K562 (cell line): Measurements from ENCODE around the gene STX12. TPM values are rescaled to one million over a fixed set of nuclear protein-coding genes. Genes with fewer than 3 reads are reported as not detected.

ENCODE experiments used
- ATAC-seq: fragments of 200-7000 bp; cut with Tn5 transposase; 3 replicates; pipeline ENCODE4 v1.9.1; 2020; ENCODE audit warnings: moderate library complexity
- BruUV-seq: library from RNA; stranded (reverse); fragments of 400-500 nt; replicated peaks from 2 replicates; lab custom pipeline; 2021; lab: Mats Ljungman, UMichigan
- CTCF ChIA-PET: fragments of 300-600 bp; formaldehyde crosslinking; extraction: SDS; loops from one replicate; lab custom pipeline; 2021; ENCODE audit warnings: low intra/inter-chr PET ratio; lab: Yijun Ruan, JAX
- POLR2A ChIA-PET: fragments of 300-600, 350-650 bp; sonication (Branson Sonifier 250); formaldehyde crosslinking; extraction: SDS; loops from one replicate; lab custom pipeline; 2021; ENCODE audit warnings: antibody characterized with exemption, inconsistent platforms; lab: Yijun Ruan, JAX
- DNase-seq, 4 experiments: peaks; one replicate each; pipeline versions ENCODE4 v3.0.0 to v3.0.0-alpha.2; 2011 to 2018; ENCODE audit warnings: low spot score in 3 of 4, mixed read lengths in 3 of 4; ENCODE audit errors: extremely low read depth in 1 of 4
- FAIRE-seq: peaks from 2 replicates; lab custom pipeline; 2011; peaks lifted over from hg19 to GRCh38; lab: Jason Lieb, UNC
- H2AFZ ChIP-seq: 2 replicates; pipeline ENCODE4 v1.6.0; 2011; ENCODE audit warnings: low read depth, low read length, control low read depth, inconsistent platforms
- H3K27ac ChIP-seq: fragments of 200-600 bp; 3 replicates; pipeline ENCODE4 v1.8.0; 2011; ENCODE audit warnings: low read depth, mild to moderate bottlenecking, control low read depth, inconsistent platforms, low read length, moderate library complexity, mixed read lengths; ENCODE audit errors: extremely low read depth
- H3K27me3 ChIP-seq, 2 experiments: fragments of 300-600 bp in 1 of 2; 2 replicates in 1 of 2; 3 replicates in 1 of 2; pipeline versions ENCODE4 v1.6.0 to v1.8.0; 2011; ENCODE audit warnings: inconsistent platforms in 2 of 2, low read length in 2 of 2, mild to moderate bottlenecking in 1 of 2, mixed read lengths in 1 of 2, moderate library complexity in 1 of 2; ENCODE audit not compliant: control insufficient read depth in 2 of 2, insufficient read depth in 2 of 2
- H3K36me3 ChIP-seq: fragments of 300-600 bp; 3 replicates; pipeline ENCODE4 v1.8.0; 2011; ENCODE audit warnings: mild to moderate bottlenecking, low read length, inconsistent platforms; ENCODE audit not compliant: control insufficient read depth, insufficient read depth
- H3K4me1 ChIP-seq, 2 experiments: fragments of 200-600 bp in 1 of 2; replicated peaks in 1 of 2; 2 replicates in 1 of 2; 3 replicates in 1 of 2; pipeline versions ENCODE4 v1.5.1 to v1.8.0; 2011; ENCODE audit warnings: inconsistent platforms in 2 of 2, low read length in 2 of 2, mild to moderate bottlenecking in 1 of 2, mixed read lengths in 1 of 2, moderate library complexity in 1 of 2; ENCODE audit not compliant: control insufficient read depth in 2 of 2, insufficient read depth in 2 of 2
- H3K4me2 ChIP-seq: 2 replicates; pipeline ENCODE4 v1.6.1; 2011; ENCODE audit warnings: low read length, control low read depth, inconsistent platforms, mixed read lengths; ENCODE audit not compliant: insufficient read depth
- H3K4me3 ChIP-seq: fragments of 200-600 bp; sonication (generic), shearing (Covaris generic); 2 replicates; pipeline ENCODE4 v1.5.1; 2016; ENCODE audit warnings: control low read depth, inconsistent platforms
- H3K79me2 ChIP-seq: fragments of 200-600 bp; 3 replicates; pipeline ENCODE4 v1.8.0; 2011; ENCODE audit warnings: low read length, inconsistent platforms; ENCODE audit not compliant: control insufficient read depth, insufficient read depth
- H3K9ac ChIP-seq, 2 experiments: 2 replicates each; pipeline versions ENCODE4 v1.6.0 to v1.6.1; 2011; ENCODE audit warnings: low read depth in 2 of 2, low read length in 2 of 2, control low read depth in 1 of 2, inconsistent platforms in 1 of 2, mild to moderate bottlenecking in 1 of 2, mixed read lengths in 1 of 2; ENCODE audit not compliant: insufficient read depth in 1 of 2
- H3K9me1 ChIP-seq: one replicate; pipeline ENCODE4 v1.6.0; 2011; ENCODE audit warnings: inconsistent platforms, mild to moderate bottlenecking, low read length, moderate library complexity; ENCODE audit not compliant: control insufficient read depth, insufficient read depth
- H3K9me3 ChIP-seq: replicated peaks from 2 replicates; pipeline ENCODE4 v1.5.1; 2011; ENCODE audit warnings: low read depth, low read length, inconsistent platforms; ENCODE audit not compliant: control insufficient read depth, insufficient read depth
- H4K20me1 ChIP-seq: replicated peaks from 2 replicates; pipeline ENCODE4 v1.6.1; 2011; ENCODE audit warnings: low read length, inconsistent platforms, mixed read lengths; ENCODE audit not compliant: control insufficient read depth, insufficient read depth
- ARID4B ChIP-seq: sonication (generic); formaldehyde crosslinking; IDR thresholded peaks from 2 replicates; pipeline ENCODE4 v1.8.0; 2022; ENCODE audit warnings: mild to moderate bottlenecking, missing genetic modification reagents
- ATF3 ChIP-seq, 2 experiments: fragments of 450-650 bp in 1 of 2; sonication (generic) in 1 of 2; formaldehyde crosslinking in 1 of 2; IDR thresholded peaks in 1 of 2; conservative IDR thresholded peaks in 1 of 2; 2 replicates each; pipeline versions ENCODE4 v1.6.1 to v1.8.1; 2016 to 2023; ENCODE audit warnings: mild to moderate bottlenecking in 2 of 2, moderate library complexity in 2 of 2, inconsistent platforms in 1 of 2, missing genetic modification reagents in 1 of 2
- EGR1 ChIP-seq: fragments of 450-650 bp; conservative IDR thresholded peaks from 2 replicates; pipeline ENCODE4 v1.6.1; 2017; ENCODE audit warnings: mild to moderate bottlenecking
- PBX2 ChIP-seq, 2 experiments: IDR thresholded peaks in 1 of 2; conservative IDR thresholded peaks in 1 of 2; 2 replicates each; pipeline ENCODE4 v1.6.1; 2016; ENCODE audit warnings: low read depth in 2 of 2, mild to moderate bottlenecking in 1 of 2, missing compliant biosample characterization in 1 of 2, missing genetic modification characterization in 1 of 2, moderate library complexity in 1 of 2
- ZC3H11A ChIP-seq: IDR thresholded peaks from 2 replicates; pipeline ENCODE4 v1.6.1; 2012; ENCODE audit warnings: low read depth, low read length, improper control_type of control experiment
- ZKSCAN8 ChIP-seq: fragments of 200-800 bp; sonication (Bioruptor generic); IDR thresholded peaks from 2 replicates; pipeline ENCODE4 v1.6.1; 2016; ENCODE audit warnings: missing genetic modification characterization, missing compliant biosample characterization
- ZNF174 ChIP-seq: fragments of 250-450 bp; sonication (Bioruptor Pico); IDR thresholded peaks from 2 replicates; pipeline ENCODE4 v1.4.0; 2020; ENCODE audit warnings: mild to moderate bottlenecking
- WGBS: fragments of 100-300 bp; shearing (Covaris generic); methylation state at CpG from one replicate; pipeline ENCODE4 v1.1.6; 2016; ENCODE audit warnings: low coverage, mixed read lengths; ENCODE audit not compliant: insufficient coverage; ENCODE audit errors: missing lambda C conversion rate; 5-methylcytosine and 5-hydroxymethylcytosine counted together
- in situ Hi-C: fragments of 300-500 bp; cut with MboI; formaldehyde crosslinking; loops from 4 replicates; pipeline ENCODE4 v1.15.0; 2018; ENCODE audit warnings: inconsistent platforms, mixed read lengths
- intact Hi-C: fragments of 100-400 bp; cut with micrococcal nuclease; formaldehyde crosslinking; loops from 2 replicates; pipeline ENCODE4 v1.14.2; 2022
- polyA plus RNA-seq, 8 experiments: library from polyadenylated mRNA; depleted of rRNA in 4 of 8; stranded (reverse) in 5 of 8; unstranded in 3 of 8; fragments of >200 nt; fragmentation: Nextera tagmentation in 2 of 8; fragmentation: Illumina TruSeq in 1 of 8; extraction: Ambion mirVana in 2 of 8; extraction: Trizol in 1 of 8; gene quantifications; 2 replicates each; pipeline versions ENCODE4 v1.2.1 to v1.2.3, GENCODE V29; 2011 to 2014; ENCODE audit warnings: inconsistent platforms in 1 of 8, missing spikeins in 1 of 8
- total RNA-seq, 7 experiments: library from RNA; depleted of rRNA in 6 of 7; stranded (reverse); fragments of >200 nt in 6 of 7; fragmentation: Illumina TruSeq in 2 of 7; extraction: Trizol in 2 of 7; gene quantifications; 2 replicates each; pipeline versions ENCODE4 v1.2.1 to v1.2.3, GENCODE V29; 2011 to 2021; ENCODE audit warnings: low replicate concordance in 1 of 7

Gene STX12
- total and polyA plus RNA-seq, 9 of the 15 experiments (the other 6 are each of a cell fraction or from before 2014, with no cell fraction given), result 16.9 to 31.3 (median 25.7) TPM

GRCh38 chr1:27763358-27763757 lies 9.7 kb upstream of the STX12 start:
- no peaks in the 10 kb centered on the region for H3K79me2 ChIP-seq

More at GRCh38 chr1:27763358-27763757, 9.7 kb upstream of the STX12 start:
- H3K9me1 ChIP-seq, result no peaks in the 10 kb centered on the region
- FAIRE-seq, result peak; percentile 51
- no peak overlapping the region for H3K4me2 ChIP-seq
- intact Hi-C loops, result loop anchor here (5.0 kb wide), 1 partner anchor 214 kb away; no protein-coding TSS in a partner anchor
- no peak overlapping the region for H3K27ac ChIP-seq
- H3K9ac ChIP-seq, result no peak overlapping the region
- H3K4me3 ChIP-seq, result no peak overlapping the region
- WGBS, result 55% methylated on average over 4 of the region's 4 CpGs
- TF ChIP-seq ATF3 (IDR thresholded peaks at IDR 0.05) (no peak), ATF3 (CRISPR knock-in tag; conservative IDR thresholded peaks at IDR 0.05) (no peak), ZKSCAN8 (CRISPR knock-in tag) (no peak), ZNF174 (CRISPR knock-in tag) (no peak), PBX2 (CRISPR knock-in tag; IDR thresholded peaks at IDR 0.05; ENCODE audit: low read depth) (no peak), PBX2 (tag; conservative IDR thresholded peaks at IDR 0.05; ENCODE audit: low read depth) (no peak), ZC3H11A (no peak), ARID4B (CRISPR knock-in tag) (no peak), EGR1 (0 out of 2 replicates have a peak, but pooled peaks have one; percentile 25)
- TF ChIP-seq, all 486 proteins: peak for 1
- H2AFZ ChIP-seq, result no peak overlapping the region
- H3K4me1 ChIP-seq, result no peaks in the 10 kb centered on the region; a peak in 2 of 5 replicates
- H3K27me3 ChIP-seq, result no peaks in the 10 kb centered on the region
- no TSS peak for BruUV-seq
- ChIA-PET CTCF (no interaction called here), POLR2A (interaction anchor here (0.6 to 3.3 kb wide), 6 partner anchors 8 to 650 kb away, joined by 3 to 14 read pairs (median 4); partner anchors contain the start of genes FAM76A and STX12)
- in situ Hi-C loops, result no loop called here
- H3K36me3 ChIP-seq, result peaks cover 8% of the 10 kb centered on the region; the same call in 1 of the 3 replicates
- no peaks in the 10 kb centered on the region for H4K20me1 ChIP-seq
- DNase-seq (peak in 1 of 4 experiments; percentile 23), ATAC-seq (peak; percentile 79)
- H3K9me3 ChIP-seq, result no peaks in the 10 kb centered on the region
